Left colon (tissue), 2 donors: Measurements from ENCODE around the gene MRPS23. TPM values are rescaled to one million over a fixed set of nuclear protein-coding genes. Genes with fewer than 3 reads are reported as not detected.
"Not testable (repeated sequence)": the region's sequence is repeated elsewhere in the genome, so short reads cannot be mapped to it uniquely, and the experiment has no call there.

Source experiments
- ATAC-seq: fragments of 200-7000 bp; cut with Tn5 transposase; one replicate; pipeline ENCODE4 v1.9.1; 2020; ENCODE audit warnings: mild to moderate bottlenecking, moderate library complexity
- DNase-seq, 2 donors: peaks; one replicate each; pipeline ENCODE4 v3.0.0-alpha.2; 2020
- intact Hi-C, 2 donors: fragments of 100-400 bp; cut with DNase I in 1 of 2; cut with micrococcal nuclease in 1 of 2; formaldehyde crosslinking; loops; one replicate each; pipeline versions ENCODE4 v1.11.2 to v1.14.0; 2022; cut with DNase I, micrococcal nuclease
- total RNA-seq, 2 donors: library from RNA; stranded (reverse); fragmentation: NEBNext Ultra II Directional; extraction: Animal tissue kit (Norgen Biotek cat#: 25700); gene quantifications; one replicate each; pipeline ENCODE4 v1.2.1, GENCODE V29; 2021
- donor health status: DM: no; HTN: no; CAD: no.
- donor health status: DM: yes; HTN: yes; CAD: no.

The MRPS23 gene
- total RNA-seq, 2 donors from 2014 or later: 18.0 to 21.3 TPM

DNA sequence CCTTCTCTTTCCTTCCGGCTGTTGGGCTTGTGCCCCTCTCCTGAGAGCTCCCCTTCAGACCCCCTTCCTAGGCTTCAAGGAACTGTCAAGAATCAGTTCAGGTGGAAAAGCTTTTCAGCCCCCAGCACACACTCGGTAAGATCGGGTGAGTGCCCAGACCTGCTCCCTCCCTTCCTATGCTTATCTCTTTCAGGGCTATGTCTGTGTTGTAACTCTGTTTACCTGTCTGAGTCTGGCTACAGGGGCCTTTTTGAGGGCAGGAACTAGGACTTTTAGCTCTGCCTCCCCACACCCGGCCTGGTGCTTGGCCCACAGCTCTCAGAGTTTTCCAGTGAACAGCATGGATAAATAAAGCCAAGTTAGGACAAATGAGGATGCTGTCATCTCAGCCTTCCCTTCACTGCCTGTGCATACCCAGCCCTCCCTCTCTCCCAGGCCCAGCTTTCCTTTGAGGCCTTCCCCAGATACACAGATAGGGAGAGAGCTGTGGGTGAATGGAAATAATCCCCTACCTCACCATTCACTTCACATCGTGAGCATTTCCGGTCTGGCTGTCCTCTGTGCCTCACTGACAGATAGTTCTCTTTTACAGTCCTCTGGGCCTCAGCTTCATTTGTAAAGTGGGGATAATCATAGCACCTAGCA, 5.7 kb upstream of the MRPS23 start:
- ATAC-seq (no peak), DNase-seq (no peak)
- intact Hi-C loops: loop anchor here in 1 of 2 donors (5.0 kb wide), 1 partner anchor 142 kb away; no protein-coding TSS in a partner anchor

DNA sequence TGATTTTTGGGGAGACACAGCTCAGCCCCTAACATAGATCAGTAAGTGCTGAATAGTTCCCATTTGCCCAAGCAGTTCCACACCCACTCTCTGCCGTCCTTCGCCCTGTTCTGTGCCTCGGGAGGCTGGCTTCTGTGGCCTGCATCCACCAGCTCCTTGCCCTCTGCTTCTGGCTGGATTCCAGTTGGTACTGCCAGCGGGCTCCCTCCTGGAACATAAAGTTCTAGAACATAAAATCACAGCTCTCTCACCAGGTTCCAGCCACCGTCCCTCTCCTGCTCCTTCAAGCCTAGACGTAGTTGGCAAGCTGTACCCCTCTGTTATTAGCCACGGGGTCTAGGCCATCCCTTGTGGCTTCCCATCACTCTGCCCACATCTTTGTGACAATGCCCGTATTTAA, 3.9 kb upstream of the MRPS23 start:
- DNase-seq: peak in 1 of 2 donors; percentile 77
- intact Hi-C loops: no loop called here
- ATAC-seq: no peak

DNA sequence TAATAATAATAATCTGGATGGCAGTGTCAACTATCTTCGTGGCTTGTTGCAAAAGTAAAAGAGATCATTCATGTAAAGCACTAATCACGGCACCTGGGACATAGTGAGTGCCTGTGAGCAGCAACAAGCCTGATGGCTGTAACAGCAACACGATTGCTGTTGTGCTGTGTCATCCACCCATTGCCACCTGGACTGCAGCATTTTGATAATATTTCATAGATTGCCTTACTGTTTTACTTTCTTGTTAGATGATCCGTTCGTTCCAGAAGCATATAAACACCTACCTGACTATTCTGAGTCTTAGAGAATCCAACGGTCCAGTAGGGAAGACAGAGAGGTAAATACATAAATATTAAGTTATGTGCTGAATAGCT, 3.1 kb upstream of the MRPS23 start:
- intact Hi-C loops: no loop called here
- no peak for DNase-seq
- no peak for ATAC-seq

DNA sequence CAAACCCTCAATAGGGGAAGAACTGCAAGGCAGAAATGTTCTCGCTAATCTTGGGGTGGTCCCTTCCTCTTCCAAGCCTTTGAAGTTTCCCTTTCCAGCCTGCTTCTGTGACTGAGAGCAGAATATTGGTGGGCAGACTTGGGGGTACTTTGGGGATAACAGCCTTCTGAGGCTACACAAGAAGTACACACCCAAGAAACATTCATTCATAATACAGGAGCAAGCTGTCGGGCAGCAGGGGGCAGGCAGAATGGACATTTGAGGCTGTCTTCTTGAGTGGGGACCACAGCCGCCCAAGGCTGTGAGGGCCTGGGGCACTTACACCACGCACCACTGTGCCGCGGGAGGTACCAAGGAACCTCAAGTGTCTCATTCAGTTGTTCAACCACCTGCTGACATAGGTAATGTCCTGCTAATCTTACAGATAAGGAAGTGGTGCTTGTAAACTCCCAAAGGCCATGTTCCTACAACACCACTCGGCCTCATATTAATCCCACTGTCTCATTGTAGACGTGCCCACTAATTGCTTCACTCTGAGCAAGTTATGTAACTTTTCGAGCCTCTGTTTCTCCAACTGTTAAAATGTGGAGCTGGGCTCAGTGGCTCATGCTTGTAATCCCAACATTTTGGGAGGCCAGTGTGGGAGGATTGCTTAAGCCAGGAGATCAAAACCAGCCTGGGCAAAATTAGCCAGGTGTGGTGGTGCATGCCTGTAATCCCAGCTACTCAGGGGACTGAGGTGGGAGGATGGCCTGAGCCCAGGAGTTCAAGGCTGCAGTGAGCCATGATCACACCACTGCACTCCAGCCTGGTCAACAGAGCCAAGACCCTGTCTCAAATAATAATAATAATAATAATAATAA, 2.5 kb upstream of the MRPS23 start:
- intact Hi-C loops: no loop called here
- DNase-seq: no peak
- no peak for ATAC-seq

DNA sequence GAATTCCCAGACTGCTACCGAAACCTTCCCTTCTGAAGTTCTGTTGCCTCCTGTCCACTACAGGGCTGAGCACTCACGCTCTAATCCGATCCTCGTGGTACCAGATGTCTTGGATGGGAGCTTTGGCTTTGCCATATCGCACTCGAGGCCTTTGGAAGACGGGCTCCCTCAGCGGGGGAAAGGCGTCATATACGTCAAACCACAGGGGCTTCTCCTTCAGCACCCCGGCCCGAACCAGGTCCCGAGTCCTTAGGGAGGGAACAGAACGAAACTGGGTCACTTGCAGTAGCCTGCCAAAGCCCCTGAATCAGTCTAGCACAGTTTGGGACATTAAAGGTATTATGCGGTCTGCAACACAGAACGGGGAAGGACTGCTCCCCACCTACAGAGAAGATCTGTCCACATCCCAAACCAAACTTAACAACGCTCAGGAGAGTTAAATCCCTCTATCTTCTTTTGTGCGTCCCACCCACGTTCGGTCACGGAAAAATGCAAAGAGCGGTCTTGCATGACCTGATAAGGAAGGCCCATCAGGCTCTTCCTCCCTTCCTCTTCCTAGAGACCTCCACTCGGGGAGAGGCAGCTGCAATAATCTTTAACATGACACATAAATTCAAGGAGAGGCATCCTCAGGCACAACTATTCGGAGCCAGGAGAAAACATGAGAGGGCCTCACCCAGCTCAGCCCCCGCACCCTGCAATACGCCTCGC, 526 bp downstream of the MRPS23 start:
- intact Hi-C loops: no loop called here
- DNase-seq (no peak), ATAC-seq (no peak)

DNA sequence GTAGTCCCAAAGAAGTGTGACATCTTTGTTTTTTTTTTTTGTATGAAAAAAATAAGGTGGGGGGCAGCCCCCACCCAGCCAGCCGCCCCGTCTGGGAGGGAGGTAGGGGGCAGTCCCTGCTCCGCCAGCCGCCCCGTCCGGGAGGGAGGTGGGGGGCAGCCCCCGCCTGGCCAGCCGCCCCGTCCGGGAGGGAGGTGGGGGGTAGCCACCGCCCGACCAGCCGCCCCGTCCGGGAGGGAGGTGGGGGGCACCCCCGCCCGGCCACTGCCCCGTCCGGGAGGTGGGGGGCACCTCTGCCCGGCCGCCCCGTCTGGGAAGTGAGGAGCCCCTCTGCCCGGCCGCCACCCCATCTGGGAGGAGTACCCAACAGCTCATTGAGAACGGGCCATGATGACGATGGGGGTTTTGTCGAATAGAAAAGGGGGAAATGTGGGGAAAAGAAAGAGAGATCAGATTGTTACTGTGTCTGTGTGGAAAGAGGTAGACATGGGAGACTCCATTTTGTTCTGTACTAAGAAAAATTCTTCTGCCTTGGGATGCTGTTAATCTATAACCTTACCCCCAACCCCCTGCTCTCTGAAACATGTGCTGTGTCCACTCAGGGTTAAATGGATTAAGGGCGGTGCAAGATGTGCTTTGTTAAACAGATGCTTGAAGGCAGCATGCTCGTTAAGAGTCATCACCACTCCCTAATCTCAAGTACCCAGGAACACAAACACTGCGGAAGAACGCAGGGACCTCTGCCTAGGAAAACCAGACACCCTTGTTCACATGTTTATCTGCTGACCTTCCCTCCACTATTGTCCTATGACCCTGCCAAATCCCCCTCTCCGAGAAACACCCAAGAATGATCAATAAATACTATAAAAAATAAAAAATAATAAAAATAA, 3.5 kb downstream of the MRPS23 start:
- DNase-seq, intact Hi-C loops, ATAC-seq: not testable (repeated sequence)

DNA sequence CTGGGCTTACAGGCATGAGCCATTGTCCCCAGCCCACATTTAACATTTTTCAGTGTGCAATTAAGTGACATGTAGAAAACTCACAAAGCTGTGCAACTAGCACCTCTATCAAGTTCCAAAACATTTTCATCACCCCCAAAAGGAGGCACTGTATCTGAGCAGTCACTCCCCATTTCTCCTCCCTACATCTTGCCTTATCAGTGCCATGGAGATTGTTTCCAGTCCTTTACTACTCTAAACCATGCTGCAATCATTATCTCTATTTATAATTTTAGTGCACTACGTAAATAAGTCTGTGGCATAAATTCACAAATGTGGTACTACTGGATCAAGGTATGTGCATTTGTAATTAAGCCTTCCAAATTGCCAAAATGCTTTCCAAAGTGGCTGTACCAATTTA, 7.6 kb downstream of the MRPS23 start:
- no peak for DNase-seq
- no peak for ATAC-seq
- intact Hi-C loops: no loop called here

DNA sequence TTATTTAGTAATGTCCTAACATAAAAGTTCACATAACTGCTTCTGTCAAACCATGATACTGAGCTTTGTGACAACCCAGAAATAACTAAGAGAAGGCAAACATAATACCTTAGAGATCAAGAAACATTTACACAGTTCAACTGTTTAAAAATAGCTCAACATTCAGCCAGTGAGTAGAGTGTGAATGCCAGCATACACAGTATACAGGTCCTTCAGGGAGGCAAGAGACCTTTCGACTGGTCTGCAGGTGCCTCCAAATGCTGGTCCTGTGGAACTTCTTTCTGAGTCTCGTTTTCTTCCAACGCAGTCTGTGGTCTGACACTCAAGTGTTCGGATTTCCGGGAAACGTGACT, 10.3 kb downstream of the MRPS23 start:
- no peak for ATAC-seq
- intact Hi-C loops: no loop called here

DNA sequence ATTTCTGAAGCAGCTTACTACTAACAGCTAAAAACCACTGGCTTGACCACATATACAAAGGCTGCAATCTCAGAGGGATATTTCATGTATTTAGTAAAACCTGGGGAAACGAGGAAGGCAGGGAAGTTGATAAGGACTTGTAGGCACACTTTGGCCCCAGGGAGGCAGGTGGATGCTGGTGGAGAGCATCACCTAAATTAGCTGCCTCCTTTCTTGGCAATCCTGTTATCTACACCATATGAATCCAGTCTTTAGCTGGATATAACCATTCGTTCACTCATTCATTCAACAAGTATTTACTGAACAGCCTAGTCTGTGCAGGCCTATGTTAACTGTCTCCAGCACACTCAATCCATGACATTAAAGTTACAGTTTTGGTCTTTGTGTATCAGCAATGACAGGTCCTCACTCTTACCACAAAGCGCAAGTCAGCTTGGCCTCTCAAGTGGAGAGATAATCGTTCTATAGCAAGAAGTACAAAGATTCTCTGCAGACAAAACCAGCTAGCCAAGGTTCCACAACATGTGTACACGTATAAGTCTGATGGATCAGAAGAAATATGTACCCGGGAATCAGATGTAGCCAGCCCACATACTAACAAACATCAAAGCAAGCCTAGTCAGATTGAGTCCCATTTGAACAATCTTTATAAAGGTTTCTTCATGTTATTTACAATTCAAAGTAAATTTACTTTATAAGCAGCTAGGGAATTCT, 10.8 kb downstream of the MRPS23 start:
- DNase-seq (no peak), ATAC-seq (no peak)
- intact Hi-C loops: no loop called here

More for the DNA sequence above, 10.3 kb downstream of the MRPS23 start:
- DNase-seq: no peak

DNA sequence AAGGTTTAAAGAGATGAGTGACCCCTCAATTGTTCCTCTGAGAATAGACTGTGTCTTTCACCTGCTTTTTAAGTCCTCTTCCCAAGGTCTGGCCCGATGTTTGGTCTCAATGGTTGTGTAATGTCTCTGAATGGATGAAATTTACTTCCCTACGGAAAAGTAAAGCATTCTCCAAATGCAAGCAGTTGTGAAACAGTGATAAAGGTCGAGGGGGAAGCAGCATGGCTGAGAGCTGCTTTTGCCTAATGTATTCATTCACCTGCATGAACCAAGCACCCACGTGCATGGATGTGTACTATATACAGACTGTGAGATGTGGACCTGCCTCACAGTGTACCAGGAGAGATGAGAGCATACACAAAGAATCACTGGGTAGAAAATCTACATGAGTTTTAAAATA, 11.4 kb downstream of the MRPS23 start:
- intact Hi-C loops: no loop called here
- DNase-seq (no peak), ATAC-seq (no peak)

DNA sequence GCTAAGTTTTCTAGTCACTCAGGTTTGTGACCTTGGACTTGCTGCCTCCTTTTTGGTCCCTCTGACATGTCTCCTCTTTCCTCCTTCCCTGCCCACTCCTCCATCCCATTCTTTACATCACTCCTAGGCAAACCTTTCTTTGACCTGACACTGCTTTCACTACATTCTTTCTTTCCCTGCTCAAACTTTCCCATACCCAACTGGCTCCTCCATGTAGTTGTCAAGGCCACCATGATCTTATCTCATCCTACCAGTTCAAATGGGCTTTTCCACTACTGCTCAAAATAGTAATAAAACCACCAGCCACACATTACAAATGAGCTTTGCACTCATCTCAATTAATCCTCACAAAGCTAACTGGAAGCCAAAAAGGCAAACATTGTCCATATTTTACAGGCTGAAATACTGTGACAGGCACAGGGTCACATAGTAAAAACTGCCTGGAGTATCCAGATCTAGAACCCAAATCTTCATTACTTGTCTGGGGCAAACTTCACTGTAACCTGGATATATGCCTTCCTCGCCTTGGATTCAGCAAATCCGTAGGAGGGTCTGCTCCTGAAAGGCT, 14.4 kb downstream of the MRPS23 start:
- ATAC-seq (no peak), DNase-seq (no peak)
- intact Hi-C loops: no loop called here

DNA sequence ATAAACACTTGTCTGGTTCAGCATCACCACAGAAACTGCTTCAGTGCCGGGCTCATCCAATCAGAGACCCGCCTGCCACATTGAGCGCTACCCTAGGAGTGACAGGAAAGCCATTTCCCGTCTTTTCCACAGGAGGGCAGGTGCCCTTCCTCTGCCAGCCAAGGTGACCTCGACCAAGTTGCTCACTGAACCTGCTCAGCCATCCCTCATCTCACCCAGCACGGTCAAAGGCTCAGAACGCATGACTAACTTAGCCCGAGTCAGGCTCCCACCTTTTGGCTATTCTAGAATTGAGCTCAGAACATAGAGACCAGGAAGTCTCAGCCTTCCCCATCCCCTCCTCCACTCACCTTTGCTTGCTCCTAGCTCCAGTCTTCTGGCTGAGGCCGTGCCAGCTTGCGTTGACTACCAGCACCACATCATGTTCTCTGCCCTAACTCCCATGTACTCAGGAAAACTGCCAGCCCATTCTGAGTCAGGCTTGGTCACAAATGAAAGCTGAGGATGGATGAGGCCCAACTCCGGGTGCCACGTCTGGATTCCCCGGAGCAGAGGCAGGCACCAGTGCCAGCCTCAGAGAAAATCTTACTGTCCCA, 15.6 kb downstream of the MRPS23 start:
- peak; percentile 73 for ATAC-seq
- intact Hi-C loops: no loop called here
- DNase-seq: peak in 1 of 2 donors; percentile 54

DNA sequence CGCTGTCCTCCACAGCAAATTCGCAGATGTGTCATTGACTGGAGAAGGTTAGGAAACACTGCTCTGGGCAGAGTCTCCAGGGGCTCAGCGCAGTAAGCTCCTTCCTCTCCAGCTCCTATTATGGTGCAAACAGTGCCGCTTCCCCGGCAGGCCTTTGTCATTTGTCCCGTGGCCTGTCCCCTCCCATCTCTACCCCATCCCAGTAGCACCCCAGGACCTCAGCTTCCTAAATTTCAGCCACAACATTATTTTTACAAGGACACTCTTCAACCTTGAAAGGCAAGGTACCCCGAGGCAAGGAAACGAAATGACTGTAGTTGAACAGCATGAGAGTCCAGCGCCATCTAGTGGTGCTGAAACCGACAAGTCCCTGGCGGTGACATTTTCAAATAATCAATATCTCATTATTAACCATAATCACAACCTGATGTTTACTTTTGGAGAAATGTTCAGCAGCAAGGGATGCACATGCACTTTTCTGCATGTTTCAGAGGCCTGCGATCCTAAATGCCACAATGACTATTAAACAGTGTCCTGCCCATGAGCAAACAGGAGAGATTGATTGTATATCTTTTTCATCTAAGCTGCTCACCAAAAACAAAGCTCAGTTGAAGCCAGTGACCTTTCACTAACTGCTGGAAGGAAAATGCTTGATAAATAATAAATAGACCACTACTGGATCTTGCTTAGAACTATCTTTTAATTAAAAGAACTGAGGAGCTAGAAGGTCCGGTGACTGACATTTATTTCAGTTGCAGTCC, 16.5 kb downstream of the MRPS23 start:
- intact Hi-C loops: no loop called here
- DNase-seq (peak; percentile 49 to 79), ATAC-seq (peak; percentile 76)

DNA sequence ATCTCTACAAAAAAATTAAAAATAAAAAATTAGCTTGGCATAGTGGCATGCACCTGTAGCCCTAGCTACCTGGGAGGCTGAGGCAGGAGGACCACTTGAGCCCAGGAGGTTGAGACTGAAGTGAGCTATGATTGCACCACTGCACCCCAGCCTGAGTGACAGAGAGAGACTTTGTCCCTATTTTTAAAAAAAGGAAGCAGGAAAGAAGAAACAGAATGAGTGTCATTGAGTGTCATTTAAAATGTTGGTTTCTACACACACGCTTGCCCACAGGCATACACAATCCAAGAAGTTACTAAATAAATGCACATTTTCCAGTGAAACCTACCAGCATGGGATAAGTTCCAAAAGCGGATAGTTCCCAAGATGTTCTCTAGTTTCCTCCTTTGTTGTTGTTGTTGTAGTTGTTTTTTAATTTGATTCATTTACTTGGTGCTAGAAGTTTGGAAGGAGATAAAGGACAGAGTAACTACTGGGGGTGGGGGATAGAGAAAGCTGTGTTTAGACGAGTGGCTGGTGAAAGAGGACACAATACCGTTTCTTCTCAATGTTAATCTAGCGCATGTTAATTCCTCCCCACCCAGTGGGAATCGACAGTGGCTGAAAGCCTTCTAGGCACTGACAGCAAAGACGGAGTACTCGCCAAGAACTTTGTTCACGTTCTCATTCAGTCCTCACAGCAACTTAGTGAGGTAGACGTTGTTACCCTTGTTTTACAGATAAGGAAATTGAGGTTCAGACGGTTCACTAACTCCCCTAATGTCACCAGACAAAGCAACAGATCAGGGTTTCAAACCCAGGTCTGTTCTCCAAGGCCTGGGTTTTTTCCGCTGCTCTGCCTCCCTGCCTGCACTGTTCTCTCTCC, 17.3 kb downstream of the MRPS23 start:
- intact Hi-C loops: no loop called here
- no peak for DNase-seq
- ATAC-seq: no peak

DNA sequence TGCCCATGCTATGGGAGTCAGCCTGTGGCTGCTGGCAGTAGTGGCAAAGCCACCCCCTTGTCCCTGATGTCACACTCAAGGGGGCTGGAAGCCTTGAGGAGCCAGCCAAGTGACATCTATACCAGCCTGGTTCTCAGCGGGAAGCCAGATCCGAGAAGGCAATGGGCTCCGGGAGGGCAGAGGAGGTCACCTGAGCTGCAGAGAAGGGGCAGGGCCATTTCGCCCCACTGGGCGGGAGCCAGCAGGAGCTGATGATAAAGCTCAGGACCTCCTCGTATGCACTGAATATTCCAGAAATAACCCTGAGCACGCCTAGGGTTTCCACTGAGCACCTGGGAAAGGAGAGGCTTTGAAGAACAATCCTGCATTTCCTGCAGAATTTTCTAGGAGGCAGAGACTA, 19.0 kb downstream of the MRPS23 start:
- intact Hi-C loops: no loop called here
- DNase-seq (no peak), ATAC-seq (no peak)
